HG03175 (cell line): ENCODE measurements around the gene RASSF5.
"Not testable (repeated sequence)": the region's sequence is repeated elsewhere in the genome, so short reads cannot be mapped to it uniquely, and the experiment has no call there.

Source experiments
- ATAC-seq: cut with Tn5 transposase; IDR thresholded peaks from one replicate; pipeline ENCODE4 v1.9.1; 2021; ENCODE audit warnings: mild to moderate bottlenecking, moderate library complexity; ENCODE audit not compliant: unreplicated experiment

Gene RASSF5

DNA sequence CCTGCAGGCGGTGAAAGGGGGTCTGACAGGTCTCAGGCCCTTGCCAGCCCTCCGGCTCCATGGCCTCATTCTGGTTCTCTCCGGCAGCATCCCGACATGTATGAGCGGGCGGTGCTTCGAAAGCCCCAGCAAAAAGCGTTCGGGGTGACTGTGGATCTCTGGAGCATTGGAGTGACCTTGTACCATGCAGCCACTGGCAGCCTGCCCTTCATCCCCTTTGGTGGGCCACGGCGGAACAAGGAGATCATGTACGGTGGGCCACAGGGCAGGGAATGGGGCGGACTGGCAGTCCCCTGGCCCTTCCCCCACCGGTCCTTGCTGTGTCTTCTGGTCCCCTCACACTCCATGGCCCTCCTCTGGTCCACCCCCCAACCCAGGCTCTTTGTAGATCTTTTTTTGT, 30.7 kb upstream of the RASSF5 start:
- no peak for ATAC-seq

DNA sequence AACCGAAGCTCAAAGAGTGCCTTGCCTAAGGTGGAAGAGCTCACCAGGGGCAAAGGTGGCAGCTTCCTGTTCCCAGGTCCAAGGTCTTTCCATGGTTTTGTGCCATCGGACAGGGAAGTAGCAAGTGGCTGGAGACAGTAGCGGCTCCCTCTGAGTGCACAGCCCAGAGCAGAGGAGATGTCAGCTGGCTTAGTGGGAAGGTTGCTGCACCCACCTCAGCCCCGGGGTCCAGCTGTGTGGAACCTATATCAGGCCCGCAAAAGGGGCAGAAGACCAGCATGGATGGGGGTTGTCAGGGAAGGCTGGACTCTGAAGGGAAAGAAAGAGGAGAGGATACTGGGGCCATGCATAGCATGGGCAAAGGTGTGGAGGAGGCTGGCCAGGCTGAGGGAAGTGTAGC, 30.2 kb upstream of the RASSF5 start:
- no peak for ATAC-seq

DNA sequence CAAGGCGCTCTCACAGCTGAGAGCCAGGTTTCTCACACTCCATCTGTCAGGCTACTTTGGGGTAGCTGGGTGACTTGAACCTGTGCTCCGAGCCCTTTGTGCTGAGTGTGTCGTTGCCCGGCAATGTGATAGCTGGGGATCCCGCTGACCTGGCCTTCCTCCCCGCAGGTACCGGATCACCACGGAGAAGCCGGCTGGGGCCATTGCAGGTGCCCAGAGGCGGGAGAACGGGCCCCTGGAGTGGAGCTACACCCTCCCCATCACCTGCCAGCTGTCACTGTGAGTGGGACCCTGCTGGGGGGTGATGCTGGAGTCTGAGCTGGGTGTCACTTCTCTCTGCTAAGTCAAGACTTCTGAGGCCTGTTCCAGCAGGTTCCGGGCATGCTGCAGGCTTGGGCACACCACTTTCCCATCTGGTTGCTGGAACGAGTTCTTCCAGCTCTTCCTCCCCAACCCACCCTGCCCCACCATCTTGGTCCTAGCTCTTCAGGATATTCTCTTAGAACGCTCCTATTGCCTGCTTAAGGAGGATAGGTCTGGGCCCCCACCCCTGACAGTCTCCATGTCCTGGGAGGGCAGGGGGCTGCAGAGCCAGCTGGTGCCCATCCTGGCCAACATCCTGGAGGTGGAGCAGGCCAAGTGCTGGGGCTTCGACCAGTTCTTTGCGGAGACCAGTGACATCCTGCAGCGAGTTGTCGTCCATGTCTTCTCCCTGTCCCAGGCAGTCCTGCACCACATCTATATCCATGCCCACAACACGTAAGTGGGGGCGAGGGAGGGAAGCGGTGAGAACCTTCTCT, 29.6 kb upstream of the RASSF5 start:
- no peak for ATAC-seq

DNA sequence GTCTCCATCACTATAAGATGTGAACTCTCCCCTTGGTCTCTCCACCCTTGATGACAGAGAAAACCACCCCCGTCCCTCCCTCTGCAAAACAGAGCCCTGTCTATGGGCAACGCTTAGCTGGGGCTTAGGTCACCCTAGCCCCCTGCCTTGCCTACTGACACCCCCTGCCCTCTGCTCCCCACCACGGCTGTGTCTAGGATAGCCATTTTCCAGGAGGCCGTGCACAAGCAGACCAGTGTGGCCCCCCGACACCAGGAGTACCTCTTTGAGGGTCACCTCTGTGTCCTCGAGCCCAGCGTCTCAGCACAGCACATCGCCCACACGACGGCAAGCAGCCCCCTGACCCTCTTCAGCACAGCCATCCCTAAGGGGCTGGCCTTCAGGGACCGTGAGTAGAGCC, 28.6 kb upstream of the RASSF5 start:
- ATAC-seq, result no peak

DNA sequence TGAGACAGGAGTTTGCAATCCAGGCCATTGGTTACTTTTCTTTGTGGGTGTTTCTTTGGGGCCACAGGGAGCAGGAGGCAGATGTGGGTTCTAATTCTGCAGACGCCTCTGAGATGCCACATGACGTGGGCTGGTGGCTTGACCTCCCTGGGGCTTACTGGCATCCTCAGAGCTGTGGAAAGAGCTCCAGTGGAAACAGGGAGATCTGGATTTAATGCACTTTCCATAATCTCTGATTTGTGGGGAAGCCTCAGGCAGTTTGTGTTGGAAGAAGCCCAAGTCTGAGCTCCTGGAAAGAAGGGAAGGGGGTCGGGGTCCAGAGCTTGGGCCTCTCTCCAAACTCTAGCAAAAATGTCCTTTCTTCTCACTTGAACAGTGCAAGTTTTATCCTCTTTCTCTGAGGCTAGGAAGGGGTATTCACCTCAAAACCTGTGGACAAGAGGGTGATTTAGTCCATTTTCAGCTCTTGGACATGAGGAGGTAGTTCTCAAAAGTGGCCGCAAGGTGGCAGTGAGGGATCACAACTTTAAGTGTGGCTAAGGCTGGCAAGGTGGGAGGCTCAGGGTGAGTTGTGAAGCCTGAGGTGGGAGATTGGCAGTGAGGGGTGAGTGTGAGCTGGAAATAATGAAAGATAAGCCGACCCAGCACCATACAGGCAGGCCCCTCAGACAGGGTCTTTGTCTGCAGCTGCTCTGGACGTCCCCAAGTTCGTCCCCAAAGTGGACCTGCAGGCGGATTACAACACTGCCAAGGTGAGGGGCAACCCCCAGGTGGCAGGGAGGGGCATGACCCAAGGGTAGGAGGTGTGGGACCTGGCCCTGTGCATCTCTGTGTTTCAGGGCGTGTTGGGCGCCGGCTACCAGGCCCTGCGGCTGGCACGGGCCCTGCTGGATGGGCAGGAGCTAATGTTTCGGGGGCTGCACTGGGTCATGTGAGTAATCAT, 27.9 kb upstream of the RASSF5 start:
- ATAC-seq, result no peak

DNA sequence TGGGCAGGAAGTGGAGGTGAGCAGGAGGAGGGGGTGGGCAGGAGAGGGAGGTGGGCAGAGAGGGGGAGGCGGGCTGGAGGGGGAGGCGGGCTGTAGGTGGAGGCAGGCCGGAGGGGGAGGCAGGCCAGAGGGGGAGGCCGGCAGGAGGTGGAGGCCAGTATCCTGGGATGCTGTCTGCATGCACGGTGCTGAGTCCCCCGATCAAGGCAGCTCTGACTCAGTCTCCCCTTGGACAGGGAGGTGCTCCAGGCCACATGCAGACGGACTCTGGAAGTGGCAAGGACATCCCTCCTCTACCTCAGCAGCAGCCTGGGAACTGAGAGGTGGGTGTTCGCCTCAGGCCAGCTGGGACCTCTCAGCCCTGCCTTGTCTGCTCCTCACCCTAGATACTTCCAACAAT, 27.1 kb upstream of the RASSF5 start:
- ATAC-seq, result no peak

DNA sequence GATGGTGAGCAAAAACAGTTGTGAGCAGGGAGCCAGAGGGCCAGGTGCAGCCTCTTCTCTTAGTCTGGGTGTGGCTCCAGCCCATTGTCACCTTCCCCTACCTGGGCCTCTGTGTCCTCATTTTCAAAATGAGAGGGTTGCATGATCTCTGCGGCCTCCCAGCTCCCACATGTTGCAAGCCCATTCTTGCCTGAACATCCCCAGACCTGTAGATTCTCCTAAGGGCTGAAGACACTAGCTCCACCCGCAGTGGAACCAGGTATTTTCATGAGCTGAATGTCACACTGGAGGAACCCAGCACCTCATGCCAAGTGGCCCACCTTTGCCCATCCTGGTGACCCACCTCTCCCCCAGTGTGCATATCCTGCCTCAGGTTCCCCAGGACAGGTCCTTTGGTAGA, 24.7 kb upstream of the RASSF5 start:
- ATAC-seq, result no peak

DNA sequence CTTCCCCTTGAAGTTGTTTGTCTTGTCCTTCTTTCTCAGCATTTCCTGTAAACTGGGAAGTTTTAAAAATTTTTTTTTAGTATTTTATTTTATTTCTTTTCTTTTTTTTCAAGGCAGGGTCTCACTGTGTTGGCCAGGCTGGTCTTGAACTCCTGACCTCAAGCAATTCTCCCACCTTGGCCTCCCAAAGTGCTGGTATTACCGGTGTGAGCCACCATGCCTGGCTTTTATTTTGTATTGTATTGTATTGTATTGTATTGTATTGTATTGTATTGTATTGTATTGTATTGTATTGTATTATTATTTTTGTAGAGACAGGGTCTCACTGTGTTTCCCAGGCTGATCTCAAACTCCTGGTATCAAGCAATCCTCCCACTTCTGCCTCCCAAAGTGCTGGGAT, 23.5 kb upstream of the RASSF5 start:
- not testable (repeated sequence) for ATAC-seq

DNA sequence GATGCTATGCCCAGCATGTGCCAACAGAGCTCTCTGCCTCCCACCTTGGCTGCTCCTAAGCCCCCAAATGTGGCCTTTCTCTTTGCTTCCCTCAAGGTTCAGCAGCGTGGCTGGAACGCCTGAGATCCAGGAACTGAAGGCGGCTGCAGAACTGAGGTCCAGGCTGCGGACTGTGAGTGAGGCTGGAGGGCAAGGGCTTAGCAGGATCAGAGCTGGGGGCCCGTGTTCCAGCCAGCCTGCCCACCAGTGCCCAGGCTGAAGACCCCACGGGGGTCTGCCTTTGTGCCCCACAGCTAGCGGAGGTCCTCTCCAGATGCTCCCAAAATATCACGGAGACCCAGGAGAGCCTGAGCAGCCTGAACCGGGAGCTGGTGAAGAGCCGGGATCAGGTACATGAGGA, 22.4 kb upstream of the RASSF5 start:
- ATAC-seq, result no peak

DNA sequence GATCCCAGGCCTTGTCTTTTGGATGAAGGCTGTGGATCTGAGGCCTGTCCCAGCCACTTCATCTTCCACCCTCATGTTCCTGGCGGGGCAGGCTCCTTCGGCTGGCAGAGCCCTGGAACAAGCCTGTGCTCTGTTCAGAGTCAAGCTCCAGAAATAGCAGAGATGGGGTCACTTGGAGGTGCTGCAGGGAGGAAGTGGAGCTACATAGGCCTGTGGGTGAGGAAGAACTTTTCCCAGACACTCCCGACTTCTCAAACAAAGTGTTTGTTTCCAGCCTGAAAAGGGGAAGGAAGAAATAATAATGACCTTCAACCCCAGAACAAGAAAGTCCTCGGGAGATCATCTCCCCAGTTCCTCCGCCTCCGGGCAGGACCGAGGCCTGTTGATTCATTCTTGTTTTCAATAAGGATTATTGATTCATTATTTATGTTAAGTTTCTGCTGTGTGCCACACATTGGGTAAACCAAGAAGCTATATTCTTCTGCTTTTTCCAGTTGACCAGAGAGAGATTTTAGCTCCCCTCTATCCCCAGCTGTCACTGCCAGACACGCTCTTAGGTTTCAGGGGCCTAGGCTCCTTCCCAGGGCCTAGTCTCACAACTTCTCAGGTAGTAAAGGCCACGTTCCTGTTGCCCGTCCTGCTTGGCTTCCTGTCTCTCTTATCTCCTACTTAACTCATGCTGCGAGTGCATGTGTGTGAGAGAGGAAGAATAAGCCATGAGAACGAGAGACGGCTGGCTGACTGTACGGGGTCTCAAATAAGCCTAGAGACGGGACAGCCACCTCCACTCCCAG, 20.1 kb upstream of the RASSF5 start:
- ATAC-seq, result no peak

DNA sequence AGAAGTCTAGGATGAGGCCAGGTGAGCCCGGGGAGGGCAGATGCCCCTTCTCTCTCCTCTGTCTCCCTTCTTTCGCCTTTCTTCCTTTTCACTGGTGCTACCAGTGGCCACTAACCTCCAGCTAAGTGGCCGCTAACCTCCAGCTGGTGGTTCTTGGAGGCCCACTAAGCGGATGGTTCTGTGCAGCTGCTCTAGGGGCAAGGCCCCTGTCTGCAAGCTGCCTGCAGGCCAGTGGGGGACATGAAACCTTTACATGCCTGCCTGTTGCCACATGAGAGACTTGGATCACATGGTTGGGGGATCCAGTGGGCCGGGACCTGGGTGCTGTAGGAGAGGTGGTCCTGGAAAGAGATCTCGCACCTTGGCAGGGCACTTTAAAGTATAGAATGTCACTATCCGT, 19.4 kb upstream of the RASSF5 start:
- no peak for ATAC-seq

DNA sequence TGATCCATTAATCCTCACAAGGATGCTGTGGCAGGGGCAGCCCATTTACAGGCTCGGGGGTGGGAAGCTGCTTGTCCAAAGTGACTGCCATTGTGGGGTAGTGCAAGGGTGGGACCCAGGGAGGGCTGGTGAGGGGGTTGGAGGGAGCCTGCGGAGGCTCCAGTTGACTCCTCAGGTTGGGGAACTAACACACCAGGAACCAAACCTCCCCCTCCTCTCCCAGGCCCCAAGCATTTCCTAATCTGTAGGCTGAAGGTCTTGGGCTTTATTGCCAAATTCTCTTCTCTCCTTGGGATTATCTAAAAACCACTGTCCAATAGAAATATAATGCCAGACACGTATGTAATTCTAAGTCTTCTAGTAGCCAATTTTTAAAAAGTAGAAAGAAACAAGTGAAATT, 18.9 kb upstream of the RASSF5 start:
- no peak for ATAC-seq

DNA sequence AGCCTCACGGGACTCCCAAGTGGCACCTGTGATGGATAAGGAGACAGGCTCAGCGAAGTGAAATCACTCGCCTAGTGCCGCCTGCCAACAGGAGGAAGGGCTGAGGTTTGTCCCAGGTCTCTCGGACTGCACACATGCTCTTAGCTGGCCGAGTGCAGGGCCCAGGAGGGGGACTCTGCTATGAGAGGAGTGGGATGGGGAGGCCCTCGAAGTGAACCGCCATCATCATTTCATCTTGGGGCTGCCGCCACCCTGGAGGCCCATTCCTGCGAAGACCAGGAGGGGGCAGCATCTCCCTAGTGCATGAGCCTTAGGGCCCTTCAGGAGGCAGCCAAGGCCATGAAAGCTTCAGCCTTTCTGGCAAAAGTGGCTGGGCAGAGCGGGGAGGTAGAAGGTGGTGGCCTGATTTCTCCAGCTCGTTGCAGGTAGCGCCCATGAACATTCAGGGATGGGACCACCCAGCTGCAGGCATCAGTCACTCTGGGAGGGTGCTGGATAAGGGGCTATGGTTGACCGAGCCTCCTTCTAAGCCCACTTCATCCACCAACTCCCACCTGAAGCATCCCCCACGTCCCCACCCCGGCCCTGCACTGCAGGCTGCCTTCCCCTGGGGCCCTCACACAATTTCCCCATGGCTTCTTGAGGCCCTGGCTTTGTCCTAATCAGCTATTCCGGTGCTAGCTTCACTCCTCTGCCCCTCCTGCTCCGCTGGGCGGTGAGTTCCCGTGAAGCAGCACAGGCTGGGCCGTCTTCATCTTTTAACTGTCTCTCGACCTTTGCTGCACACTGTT, 17.2 kb upstream of the RASSF5 start:
- no peak for ATAC-seq

DNA sequence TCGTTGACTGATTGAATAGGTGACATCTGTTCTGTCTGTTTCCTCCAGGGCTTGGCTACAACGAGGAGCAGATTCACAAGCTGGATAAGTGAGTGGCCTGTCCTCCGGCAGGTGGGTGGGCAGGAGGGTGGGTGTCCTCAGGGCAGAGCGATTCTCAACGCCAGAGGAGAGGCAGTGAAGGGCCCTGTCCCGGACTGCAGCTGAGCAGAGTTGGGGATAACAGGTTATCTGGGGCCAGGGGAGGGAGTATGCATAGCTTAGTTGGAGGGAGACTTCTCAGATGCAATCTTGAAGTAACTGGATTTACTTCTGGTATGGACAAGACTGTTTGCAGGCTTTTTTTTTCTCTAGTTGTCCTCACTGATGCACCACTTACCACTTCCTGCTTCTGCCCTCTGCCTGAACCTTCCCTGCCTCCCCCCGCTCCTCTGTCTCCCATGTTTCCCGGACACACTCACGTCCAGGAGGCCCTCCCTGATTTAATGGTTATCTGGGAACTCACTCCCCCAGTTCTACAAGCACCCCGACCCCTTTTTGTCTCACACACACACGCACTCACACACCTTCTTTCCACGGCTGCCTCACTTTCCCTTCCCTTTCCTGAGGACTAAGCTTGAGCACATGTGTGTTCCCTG, 16.4 kb upstream of the RASSF5 start:
- no peak for ATAC-seq

DNA sequence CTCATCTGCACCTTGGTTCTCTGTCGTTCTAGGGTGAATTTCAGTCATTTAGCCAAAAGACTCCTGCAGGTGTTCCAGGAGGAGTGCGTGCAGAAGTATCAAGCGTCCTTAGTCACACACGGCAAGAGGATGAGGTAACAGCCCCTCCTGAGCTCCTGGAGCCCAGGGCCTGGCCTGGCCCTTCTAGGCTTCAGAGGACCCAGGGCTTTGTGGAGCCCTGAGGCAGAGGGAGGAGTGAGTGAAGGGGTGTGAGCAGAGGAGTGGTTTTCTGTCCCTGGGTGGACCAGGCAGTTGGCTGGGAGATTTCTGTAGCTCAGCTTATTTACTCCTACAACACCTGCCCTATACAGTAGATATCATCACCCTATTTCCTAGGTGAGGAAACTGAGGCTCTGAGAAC, 15.7 kb upstream of the RASSF5 start:
- no peak for ATAC-seq

DNA sequence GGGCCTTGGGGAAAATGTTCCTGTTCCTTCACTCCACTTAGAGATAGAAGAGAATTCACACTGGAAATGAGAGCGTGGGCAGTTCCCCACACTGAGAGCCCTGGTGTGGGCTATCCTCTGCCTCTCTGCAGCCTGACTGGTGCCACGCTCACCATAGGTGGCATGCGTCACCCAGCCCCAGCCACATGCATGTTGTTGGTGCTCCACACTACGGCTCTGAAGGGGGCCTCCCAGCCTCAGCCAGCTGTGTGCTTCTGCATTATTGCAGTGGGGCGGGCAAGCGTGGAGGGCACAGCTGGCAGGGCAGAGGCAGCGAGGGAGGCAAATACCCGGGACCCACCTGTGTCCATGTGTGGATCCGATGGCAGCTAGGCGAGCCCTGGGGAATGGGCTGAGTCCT, 14.7 kb upstream of the RASSF5 start:
- no peak for ATAC-seq

DNA sequence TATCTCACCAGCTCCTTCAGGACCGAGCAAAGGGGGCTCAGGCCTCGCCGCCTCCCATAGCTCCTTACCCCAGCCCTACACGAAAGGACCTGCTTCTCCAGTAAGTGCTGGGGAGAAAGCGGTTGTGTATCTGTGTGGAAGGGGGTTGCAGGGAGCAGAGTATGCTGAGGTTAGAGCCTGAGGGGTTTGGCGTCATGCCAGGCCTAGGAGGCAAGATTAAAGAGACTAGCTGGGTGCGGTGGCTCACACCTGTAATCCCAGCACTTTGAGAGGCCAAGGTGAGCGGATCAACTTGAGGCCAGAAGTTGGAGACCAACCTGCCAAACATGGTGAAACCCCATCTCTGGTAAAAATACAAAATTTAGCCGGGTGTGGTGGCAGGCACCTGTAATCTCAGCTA, 14.1 kb upstream of the RASSF5 start:
- ATAC-seq, result no peak

DNA sequence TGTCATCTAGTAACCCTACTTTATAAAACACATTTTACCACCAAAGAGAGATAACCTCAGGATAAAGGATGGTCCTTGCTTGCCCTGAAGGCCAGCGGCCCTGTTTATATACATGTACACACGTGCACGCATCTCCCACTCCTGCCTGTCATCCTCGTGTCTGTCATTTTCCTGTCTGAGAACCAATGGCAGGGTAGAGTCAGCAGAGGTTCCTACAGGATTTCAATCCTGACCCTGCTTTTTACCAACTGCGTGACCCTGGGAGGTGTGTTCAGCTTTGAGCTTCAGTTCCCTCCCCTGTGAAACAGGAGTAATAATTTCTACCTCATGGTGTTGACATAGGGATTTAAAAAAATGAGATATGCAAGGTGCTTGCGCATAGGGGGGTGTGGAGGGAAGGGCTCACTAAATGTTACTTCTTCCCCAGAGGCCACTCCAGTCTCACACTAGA, 12.3 kb upstream of the RASSF5 start:
- ATAC-seq, result no peak

DNA sequence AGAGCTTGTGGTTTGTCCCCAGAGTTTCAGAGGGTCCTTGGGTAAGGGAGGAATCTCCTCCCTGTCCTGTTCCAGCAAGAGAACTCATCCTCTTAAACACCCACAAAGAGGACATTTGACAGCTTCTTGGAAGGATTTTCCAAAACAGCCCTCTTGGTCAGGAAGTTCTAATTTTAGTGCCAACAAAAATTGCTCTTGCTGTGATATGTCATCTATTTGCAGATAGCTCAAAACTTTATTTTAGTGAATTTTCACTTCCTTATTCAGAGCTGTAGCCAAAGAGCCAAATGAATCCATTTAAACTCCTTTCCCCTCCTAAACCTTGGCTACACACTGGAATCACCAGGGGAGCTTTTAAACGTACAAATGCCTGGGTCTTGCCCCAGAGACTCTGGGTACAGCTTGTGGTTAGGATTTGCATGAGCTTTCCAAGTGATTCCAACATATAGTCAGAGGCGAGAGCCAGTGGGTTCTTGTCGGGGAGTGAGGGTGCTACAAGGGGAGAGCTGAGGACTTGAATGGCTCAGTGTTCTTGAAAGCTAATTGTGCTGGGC, 11.8 kb upstream of the RASSF5 start:
- peak; percentile 29 for ATAC-seq
